Lung (tissue), 12 donors: Measurements from ENCODE around the gene TRIM41. TPM values are rescaled to one million over a fixed set of nuclear protein-coding genes. Genes with fewer than 3 reads are reported as not detected.

ENCODE experiments used
- ATAC-seq: fragments of 200-7000 bp; cut with Tn5 transposase; one replicate; pipeline ENCODE4 v1.9.1; 2020; ENCODE audit warnings: moderate number of reproducible peaks; ENCODE audit not compliant: insufficient read depth, low FRiP score
- DNase-seq, 3 donors: peaks; one replicate each; pipeline ENCODE4 v3.0.0-alpha.2; 2013 to 2017
- H3K27ac ChIP-seq, 2 donors: one replicate each; pipeline ENCODE4 v1.5.1; 2013; ENCODE audit warnings: mild to moderate bottlenecking in 2 of 2, moderate library complexity in 2 of 2, control low read depth in 1 of 2, inconsistent platforms in 1 of 2, low read depth in 1 of 2, low read length in 1 of 2
- H3K27me3 ChIP-seq, 3 donors: one replicate each; pipeline ENCODE4 v1.5.1; 2013; ENCODE audit warnings: low read length in 2 of 3; ENCODE audit not compliant: control insufficient read depth in 3 of 3, insufficient read depth in 3 of 3
- H3K36me3 ChIP-seq, 4 donors: one replicate each; pipeline ENCODE4 v1.5.1; 2013; ENCODE audit warnings: low read length in 4 of 4, mild to moderate bottlenecking in 1 of 4, moderate library complexity in 1 of 4; ENCODE audit not compliant: control insufficient read depth in 4 of 4, insufficient read depth in 4 of 4
- H3K4me1 ChIP-seq, 5 donors: one replicate each; pipeline ENCODE4 v1.5.1; 2013; ENCODE audit warnings: low read length in 5 of 5, mild to moderate bottlenecking in 2 of 5, moderate library complexity in 1 of 5; ENCODE audit not compliant: control insufficient read depth in 5 of 5, insufficient read depth in 5 of 5
- H3K4me3 ChIP-seq: one replicate; pipeline ENCODE4 v1.5.1; 2013; ENCODE audit warnings: mild to moderate bottlenecking, control low read depth, moderate library complexity
- H3K9ac ChIP-seq, 2 donors: one replicate each; pipeline ENCODE4 v1.5.1; 2013; ENCODE audit warnings: low read length in 2 of 2, control low read depth in 1 of 2; ENCODE audit not compliant: insufficient read depth in 1 of 2
- H3K9me3 ChIP-seq, 4 donors: one replicate each; pipeline ENCODE4 v1.5.1; 2013; ENCODE audit warnings: low read length in 3 of 4, mild to moderate bottlenecking in 1 of 4, moderate library complexity in 1 of 4; ENCODE audit not compliant: control insufficient read depth in 4 of 4, insufficient read depth in 3 of 4
- WGBS, 2 donors: extraction: QIAGEN DNeasy Blood & Tissue Kit; methylation state at CpG; one replicate each; pipeline ENCODE4 v1.1.7; 2013; 5-methylcytosine and 5-hydroxymethylcytosine counted together
- polyA plus RNA-seq, 2 donors: library from polyadenylated mRNA; stranded (reverse); fragments of 200-250 nt; gene quantifications; one replicate each; pipeline ENCODE4 v1.2.1, GENCODE V29; 2013
- total RNA-seq, 2 donors: library from RNA; depleted of rRNA in 1 of 2; stranded (reverse); fragments of >200 nt in 1 of 2; gene quantifications; one replicate each; pipeline ENCODE4 v1.2.1, GENCODE V29; 2014 to 2021
- TF ChIP-seq, protein P1 (sequence below): IDR thresholded peaks from 2 replicates; pipeline ENCODE4 v1.5.1; 2012; ENCODE audit warnings: mild to moderate bottlenecking; ENCODE audit errors: control extremely low read depth, extremely low read depth
- donor health status: control.
- donor health status: control.
- donor health status: Bipolar disorder and iron deficiency.
- donor health status: healthy.
- donor health status: DM: yes; HTN: yes; CAD: no.

Gene TRIM41
- total and polyA plus RNA-seq, 4 donors: 13.1 to 38.6 (median 22.2) TPM

DNA sequence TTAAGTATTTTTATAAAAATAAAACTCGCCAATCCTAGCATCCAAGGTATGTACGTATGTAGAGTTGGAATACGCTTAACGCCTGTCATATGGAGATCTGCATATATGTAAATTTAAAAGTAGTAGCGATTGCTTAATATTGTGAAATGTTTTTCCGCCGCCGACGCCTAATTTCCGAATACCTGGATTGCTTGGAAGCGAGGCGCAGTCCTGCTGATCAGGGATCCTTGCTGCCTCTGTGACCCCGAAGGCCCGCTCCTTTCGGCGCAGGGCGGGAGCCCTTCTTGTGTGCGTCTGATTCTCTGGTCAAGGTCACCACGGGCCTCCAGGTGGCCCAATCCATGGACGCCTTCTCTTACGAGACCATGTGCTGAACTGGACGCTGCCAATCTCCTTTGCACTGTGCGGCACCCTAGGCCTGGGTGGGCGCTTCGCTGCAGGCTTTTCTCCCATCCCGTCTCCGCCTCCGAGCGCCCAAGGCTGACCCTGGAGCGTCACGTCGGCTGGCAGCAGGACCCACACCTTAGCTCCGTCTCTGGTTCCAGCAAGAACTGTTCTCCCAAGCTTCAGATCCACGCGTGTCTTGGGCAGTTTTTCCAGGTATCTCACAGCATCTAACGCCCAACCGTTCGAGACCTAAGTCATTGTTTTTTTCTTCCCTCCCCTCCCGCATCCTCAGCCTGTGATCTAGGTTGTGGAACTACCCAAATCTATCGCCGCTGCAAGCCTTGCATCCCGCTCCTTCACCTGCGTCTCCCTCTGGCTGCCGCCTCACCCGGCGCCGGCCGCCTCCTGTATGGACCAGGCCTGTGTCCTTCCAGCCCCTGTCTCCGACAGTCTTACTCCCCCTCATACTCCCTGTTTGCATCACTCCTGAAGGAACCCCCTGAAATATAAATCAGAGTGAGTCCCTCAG lies 3.6 kb upstream of the TRIM41 start:
- no peak for DNase-seq
- TF ChIP-seq, protein P1, sequence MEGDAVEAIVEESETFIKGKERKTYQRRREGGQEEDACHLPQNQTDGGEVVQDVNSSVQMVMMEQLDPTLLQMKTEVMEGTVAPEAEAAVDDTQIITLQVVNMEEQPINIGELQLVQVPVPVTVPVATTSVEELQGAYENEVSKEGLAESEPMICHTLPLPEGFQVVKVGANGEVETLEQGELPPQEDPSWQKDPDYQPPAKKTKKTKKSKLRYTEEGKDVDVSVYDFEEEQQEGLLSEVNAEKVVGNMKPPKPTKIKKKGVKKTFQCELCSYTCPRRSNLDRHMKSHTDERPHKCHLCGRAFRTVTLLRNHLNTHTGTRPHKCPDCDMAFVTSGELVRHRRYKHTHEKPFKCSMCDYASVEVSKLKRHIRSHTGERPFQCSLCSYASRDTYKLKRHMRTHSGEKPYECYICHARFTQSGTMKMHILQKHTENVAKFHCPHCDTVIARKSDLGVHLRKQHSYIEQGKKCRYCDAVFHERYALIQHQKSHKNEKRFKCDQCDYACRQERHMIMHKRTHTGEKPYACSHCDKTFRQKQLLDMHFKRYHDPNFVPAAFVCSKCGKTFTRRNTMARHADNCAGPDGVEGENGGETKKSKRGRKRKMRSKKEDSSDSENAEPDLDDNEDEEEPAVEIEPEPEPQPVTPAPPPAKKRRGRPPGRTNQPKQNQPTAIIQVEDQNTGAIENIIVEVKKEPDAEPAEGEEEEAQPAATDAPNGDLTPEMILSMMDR: no peak
- Histone ChIP-seq H3K27me3 (peaks cover 0 to 26% (median 19%) of the 10 kb centered on the region in 3 donors), H3K4me1 (peaks cover 0 to 34% (median 8%) of the 10 kb centered on the region in 5 donors), H3K27ac (no peak overlapping the region), H3K36me3 (no peaks in the 10 kb centered on the region), H3K9me3 (no peaks in the 10 kb centered on the region), H3K4me3 (no peak overlapping the region), H3K9ac (no peak overlapping the region)
- 59 to 70% methylated on average over 49 of the region's 49 CpGs for WGBS, 2 donors
- no peak for ATAC-seq

DNA sequence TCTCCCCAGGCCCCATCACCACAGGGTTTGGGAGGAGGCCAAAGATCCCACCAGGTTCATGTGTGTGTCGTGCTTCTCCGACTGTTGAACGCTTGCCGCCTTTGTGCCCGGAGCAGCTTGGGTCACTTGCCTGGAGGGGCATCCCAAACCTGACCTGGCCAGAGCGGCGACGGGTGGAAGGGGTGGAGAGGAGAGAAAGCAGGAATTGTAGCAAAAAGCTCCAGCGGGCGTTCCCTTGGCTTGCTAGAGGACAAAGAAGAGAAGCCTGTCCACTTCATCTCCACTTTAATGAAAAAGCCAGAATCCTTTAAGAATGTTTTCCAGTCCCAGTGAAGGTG lies 2.9 kb upstream of the TRIM41 start:
- Histone ChIP-seq H3K4me3 (no peak overlapping the region), H3K4me1 (peaks cover 0 to 39% (median 13%) of the 10 kb centered on the region in 5 donors), H3K36me3 (no peaks in the 10 kb centered on the region), H3K27ac (no peak overlapping the region), H3K9me3 (no peaks in the 10 kb centered on the region), H3K9ac (no peak overlapping the region), H3K27me3 (peaks cover 0 to 26% (median 19%) of the 10 kb centered on the region in 3 donors)
- TF ChIP-seq, protein P1: no peak
- WGBS, 2 donors: 89 to 93% methylated on average over 10 of the region's 10 CpGs
- no peak for ATAC-seq
- DNase-seq: no peak

DNA sequence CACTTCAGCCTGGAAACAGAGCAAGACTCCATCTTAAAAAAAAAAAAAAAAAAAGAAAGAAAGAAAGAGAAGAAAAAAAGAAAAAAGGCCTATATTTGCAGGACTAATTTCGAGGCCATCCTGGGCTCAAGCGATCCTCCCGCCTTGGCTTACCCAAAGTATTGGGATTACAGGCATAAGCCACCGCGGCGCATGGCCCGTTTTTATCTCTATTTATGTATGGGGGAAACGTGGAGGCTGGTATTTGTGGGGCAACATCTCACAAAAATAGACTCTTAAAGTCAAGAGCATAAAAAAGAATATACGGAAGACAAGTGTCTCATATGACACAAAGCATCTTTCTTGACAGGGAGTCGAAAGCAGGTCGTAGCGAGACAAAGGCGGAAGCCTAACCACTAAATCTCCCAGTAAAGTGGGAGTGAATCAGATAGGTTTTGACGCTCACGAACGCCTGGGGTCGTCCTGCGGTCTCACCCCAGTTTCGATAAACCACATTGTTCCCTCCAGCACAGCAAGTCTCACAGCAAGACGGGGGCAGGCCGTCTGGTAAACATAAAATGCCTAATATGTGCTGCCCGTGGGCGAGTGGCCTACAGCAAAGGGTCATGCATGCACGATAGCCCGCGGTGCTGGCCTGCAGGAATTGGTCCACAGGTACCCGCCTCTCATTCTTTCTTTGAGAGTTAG lies 1.8 kb upstream of the TRIM41 start:
- TF ChIP-seq, protein P1: no peak
- Histone ChIP-seq H3K4me3 (no peak overlapping the region), H3K9me3 (no peaks in the 10 kb centered on the region), H3K9ac (no peak overlapping the region), H3K27me3 (peaks cover 0 to 21% (median 18%) of the 10 kb centered on the region in 3 donors), H3K4me1 (peaks cover 0 to 35% (median 15%) of the 10 kb centered on the region in 5 donors), H3K36me3 (no peaks in the 10 kb centered on the region), H3K27ac (peak overlapping the region; percentile 2 to 94)
- 53 to 59% methylated on average over 27 of the region's 27 CpGs for WGBS, 2 donors
- DNase-seq (no peak), ATAC-seq (no peak)
